Activated CD4-positive, alpha-beta T cell treated with anti-CD3 and anti-CD28 coated beads for 36 hours (primary cell): ENCODE data around the gene RAB6D. TPM values are rescaled to one million over a fixed set of nuclear protein-coding genes. Genes with fewer than 3 reads are reported as not detected.
A peak's percentile ranks its signal among the peaks of the same experiment; 100 is the strongest.
"Not testable (repeated sequence)": the region's sequence is repeated elsewhere in the genome, so short reads cannot be mapped to it uniquely, and the experiment has no call there.

Experiments
- ATAC-seq: fragments of 200-7000 bp; cut with Tn5 transposase; one replicate; pipeline ENCODE4 v1.10.0; 2021; ENCODE audit warnings: mild to moderate bottlenecking, moderate library complexity
- CTCF ChIA-PET: fragments of 350-600 bp; sonication (Branson Sonifier 250); formaldehyde crosslinking; loops from one replicate; lab custom pipeline; 2021; ENCODE audit warnings: antibody characterized with exemption; lab: Charles Lee
- POLR2A ChIA-PET: fragments of 350-600 bp; sonication (Branson Sonifier 250); formaldehyde crosslinking; loops from one replicate; lab custom pipeline; 2021; ENCODE audit warnings: antibody characterized with exemption, inconsistent platforms; lab: Charles Lee
- DNase-seq: peaks from one replicate; pipeline ENCODE4 v3.0.0-alpha.2; 2020
- H3K27ac Mint-ChIP-seq: one replicate; pipeline ENCODE4 v1.8.0; 2021; ENCODE audit warnings: mixed read lengths
- H3K27me3 Mint-ChIP-seq: one replicate; pipeline ENCODE4 v1.8.0; 2021; ENCODE audit warnings: mixed read lengths
- H3K36me3 Mint-ChIP-seq: one replicate; pipeline ENCODE4 v1.8.0; 2021; ENCODE audit warnings: low read depth, mixed read lengths
- H3K4me1 Mint-ChIP-seq: one replicate; pipeline ENCODE4 v1.8.0; 2021; ENCODE audit warnings: mixed read lengths
- H3K4me3 Mint-ChIP-seq: one replicate; pipeline ENCODE4 v1.8.0; 2021; ENCODE audit warnings: mild to moderate bottlenecking, moderate library complexity, mixed read lengths
- H3K9me3 Mint-ChIP-seq: one replicate; pipeline ENCODE4 v1.8.0; 2021; ENCODE audit warnings: low read depth, mixed read lengths
- intact Hi-C, 2 experiments: fragments of 100-400 bp; cut with DNase I in 1 of 2; cut with micrococcal nuclease in 1 of 2; formaldehyde crosslinking; loops; one replicate each; pipeline versions ENCODE4 v1.14.2 to v1.15.1; 2022 to 2024; cut with DNase I, micrococcal nuclease
- total RNA-seq, 2 experiments: library from RNA; stranded (reverse); gene quantifications; one replicate each; pipeline ENCODE4 v1.2.3, GENCODE V29; 2021

Gene RAB6D
- total RNA-seq = not detected

GRCh38 chr2:131363703-131364186 is at the start of gene RAB6D:
TSS of gene RAB6D (minus strand) at chr2:131364168. CDS start at chr2:131363720, 448 bp downstream.
- H3K36me3 Mint-ChIP-seq, intact Hi-C loops, H3K9me3 Mint-ChIP-seq, POLR2A ChIA-PET, CTCF ChIA-PET, H3K27ac Mint-ChIP-seq, H3K4me1 Mint-ChIP-seq: not testable (repeated sequence)
- ATAC-seq (peak; percentile 58), DNase-seq (peak; percentile 9)
- H3K27me3 Mint-ChIP-seq = peaks cover 36% of the 10 kb centered on the region
- peak within 1 kb of the TSS; percentile 48 for H3K4me3 Mint-ChIP-seq

- ATAC-seq (peak; percentile 66), DNase-seq (peak; percentile 24)
- no peaks in the 10 kb centered on the region for H3K4me1 Mint-ChIP-seq
- no peak overlapping the region for H3K27ac Mint-ChIP-seq
- H3K36me3 Mint-ChIP-seq = no peaks in the 10 kb centered on the region
- POLR2A ChIA-PET = no interaction called here
- CTCF ChIA-PET = interaction anchor here (0.6 to 2.0 kb wide), 11 partner anchors 9 to 1182 kb away, joined by 3 to 19 read pairs (median 4); no protein-coding TSS in a partner anchor
- peaks cover 26% of the 10 kb centered on the region for H3K27me3 Mint-ChIP-seq
- intact Hi-C loops = loop anchor here (1.0 to 5.0 kb wide), 9 partner anchors 79 to 734 kb away; partner anchors contain the start of genes MZT2A (in 2 of the 2) and CCDC74A (in 1 of the 2)
- H3K9me3 Mint-ChIP-seq = no peaks in the 10 kb centered on the region
- H3K4me3 Mint-ChIP-seq = no peak overlapping the region
These were observed 49.3 kb upstream of the RAB6D start for GRCh38 chr2:131413148-131413747.

- no peaks in the 10 kb centered on the region for H3K4me1 Mint-ChIP-seq
- no peaks in the 10 kb centered on the region for H3K36me3 Mint-ChIP-seq
- intact Hi-C loops = loop anchor here (5.0 kb wide), 3 partner anchors 82 to 258 kb away; partner anchors contain the start of genes CCDC74A (in 1 of the 2) and MZT2A (in 1 of the 2)
- ChIA-PET POLR2A (no interaction called here), CTCF (interaction anchor here (0.6 kb wide), 2 partner anchors 173 to 612 kb away, joined by 3 read pairs; no protein-coding TSS in a partner anchor)
- no peak overlapping the region for H3K27ac Mint-ChIP-seq
- ATAC-seq (no peak), DNase-seq (no peak)
- H3K4me3 Mint-ChIP-seq = no peak overlapping the region
- H3K27me3 Mint-ChIP-seq = peaks cover 15% of the 10 kb centered on the region
- H3K9me3 Mint-ChIP-seq = no peaks in the 10 kb centered on the region
These were observed 46.2 kb upstream of the RAB6D start for GRCh38 chr2:131410173-131410572.

- Mint-ChIP-seq H3K4me1 (no peaks in the 10 kb centered on the region), H3K9me3 (no peaks in the 10 kb centered on the region), H3K27me3 (peaks cover 18% of the 10 kb centered on the region), H3K36me3 (no peaks in the 10 kb centered on the region), H3K27ac (no peak overlapping the region), H3K4me3 (no peak overlapping the region)
- ChIA-PET POLR2A (no interaction called here), CTCF (interaction anchor here (1.3 kb wide), 1 partner anchor 255 kb away, joined by 4 read pairs; no protein-coding TSS in a partner anchor)
- DNase-seq (no peak), ATAC-seq (no peak)
- intact Hi-C loops = no loop called here
These were observed 44.8 kb upstream of the RAB6D start for GRCh38 chr2:131408778-131409177.

GRCh38 chr2:131408207-131408606 is 44.2 kb upstream of the RAB6D start:
- ChIA-PET CTCF (interaction anchor here (1.3 kb wide), 1 partner anchor 254 kb away, joined by 4 read pairs; no protein-coding TSS in a partner anchor), POLR2A (no interaction called here)
- no peaks in the 10 kb centered on the region for H3K4me1 Mint-ChIP-seq
- ATAC-seq = no peak
- H3K27me3 Mint-ChIP-seq = peaks cover 17% of the 10 kb centered on the region
- intact Hi-C loops = no loop called here
- H3K9me3 Mint-ChIP-seq = no peaks in the 10 kb centered on the region
- no peak overlapping the region for H3K4me3 Mint-ChIP-seq
- no peak overlapping the region for H3K27ac Mint-ChIP-seq
- no peaks in the 10 kb centered on the region for H3K36me3 Mint-ChIP-seq
- no peak for DNase-seq

- POLR2A ChIA-PET = no interaction called here
- H3K4me3 Mint-ChIP-seq = no peak overlapping the region
- no peaks in the 10 kb centered on the region for H3K4me1 Mint-ChIP-seq
- H3K27ac Mint-ChIP-seq = no peak overlapping the region
- ATAC-seq (no peak), DNase-seq (no peak)
- CTCF ChIA-PET = interaction anchor here (1.0 to 3.6 kb wide), 2 partner anchors 9 to 268 kb away, joined by 3 to 17 read pairs; no protein-coding TSS in a partner anchor
- no peaks in the 10 kb centered on the region for H3K36me3 Mint-ChIP-seq
- H3K9me3 Mint-ChIP-seq = no peaks in the 10 kb centered on the region
- peaks cover 20% of the 10 kb centered on the region for H3K27me3 Mint-ChIP-seq
- intact Hi-C loops = no loop called here
These were observed 40.8 kb upstream of the RAB6D start for GRCh38 chr2:131404753-131405152.

- Mint-ChIP-seq H3K36me3 (no peaks in the 10 kb centered on the region), H3K4me1 (no peaks in the 10 kb centered on the region), H3K4me3 (no peak overlapping the region), H3K9me3 (no peaks in the 10 kb centered on the region), H3K27me3 (peaks cover 12% of the 10 kb centered on the region), H3K27ac (no peak overlapping the region)
- CTCF ChIA-PET = interaction anchor here (0.8 to 3.6 kb wide), 3 partner anchors 9 to 248 kb away, joined by 3 to 17 read pairs (median 3); no protein-coding TSS in a partner anchor
- intact Hi-C loops = no loop called here
- POLR2A ChIA-PET = no interaction called here
- ATAC-seq (no peak), DNase-seq (no peak)
These were observed 38.5 kb upstream of the RAB6D start for GRCh38 chr2:131402320-131403039.

GRCh38 chr2:131400849-131401248 is 36.9 kb upstream of the RAB6D start:
- Mint-ChIP-seq H3K27me3 (peaks cover 12% of the 10 kb centered on the region), H3K9me3 (no peaks in the 10 kb centered on the region), H3K4me1 (no peaks in the 10 kb centered on the region), H3K27ac (no peak overlapping the region), H3K36me3 (no peaks in the 10 kb centered on the region), H3K4me3 (no peak overlapping the region)
- ChIA-PET CTCF (no interaction called here), POLR2A (no interaction called here)
- no peak for ATAC-seq
- DNase-seq = no peak
- intact Hi-C loops = no loop called here

GRCh38 chr2:131400441-131400840 is 36.5 kb upstream of the RAB6D start:
- CTCF ChIA-PET, intact Hi-C loops, H3K36me3 Mint-ChIP-seq, H3K4me3 Mint-ChIP-seq, H3K9me3 Mint-ChIP-seq, H3K27ac Mint-ChIP-seq, DNase-seq, H3K4me1 Mint-ChIP-seq, ATAC-seq, POLR2A ChIA-PET: not testable (repeated sequence)
- peaks cover 12% of the 10 kb centered on the region for H3K27me3 Mint-ChIP-seq

- H3K36me3 Mint-ChIP-seq, CTCF ChIA-PET, DNase-seq, H3K27me3 Mint-ChIP-seq, H3K4me1 Mint-ChIP-seq, intact Hi-C loops, H3K27ac Mint-ChIP-seq, ATAC-seq, H3K9me3 Mint-ChIP-seq, H3K4me3 Mint-ChIP-seq, POLR2A ChIA-PET: not testable (repeated sequence)
These were observed 32.2 kb upstream of the RAB6D start for GRCh38 chr2:131396209-131396608.

- H3K27ac Mint-ChIP-seq, H3K27me3 Mint-ChIP-seq, H3K4me1 Mint-ChIP-seq, intact Hi-C loops, POLR2A ChIA-PET, H3K36me3 Mint-ChIP-seq, H3K4me3 Mint-ChIP-seq, ATAC-seq, DNase-seq, H3K9me3 Mint-ChIP-seq: not testable (repeated sequence)
- CTCF ChIA-PET = interaction anchor here (1.0 kb wide), 1 partner anchor 241 kb away, joined by 5 read pairs; no protein-coding TSS in a partner anchor
These were observed 31.2 kb upstream of the RAB6D start for GRCh38 chr2:131395024-131395645.
